22Rv1 (cell line): ENCODE results near the gene KLHL25.
"Not testable (repeated sequence)": the region's sequence is repeated elsewhere in the genome, so short reads cannot be mapped to it uniquely, and the experiment has no call there.

Experiments
- H3K27ac ChIP-seq: fragments of 450-650 bp; 2 replicates; pipeline ENCODE4 v1.5.1; 2017
- CTCF ChIP-seq: fragments of 450-650 bp; IDR thresholded peaks from 2 replicates; pipeline ENCODE4 v1.5.1; 2017; ENCODE audit warnings: mild to moderate bottlenecking
- ZFX ChIP-seq: fragments of 450-650 bp; IDR thresholded peaks from 2 replicates; pipeline ENCODE4 v1.6.1; 2017; ENCODE audit warnings: antibody characterized with exemption, borderline replicate concordance

Gene KLHL25

GRCh38 chr15:85804481-85805170, 9.9 kb upstream of the KLHL25 start:
- no peak overlapping the region for H3K27ac ChIP-seq
- no peak for TF ChIP-seq CTCF
- no peak for TF ChIP-seq ZFX

GRCh38 chr15:85802617-85803016, 7.9 kb upstream of the KLHL25 start:
- TF ChIP-seq CTCF = peak; percentile 28; the same call in 1 of the 2 replicates
- H3K27ac ChIP-seq = not testable (repeated sequence)

- TF ChIP-seq ZFX (no peak), CTCF (peak; percentile 64)
Observed at GRCh38 chr15:85800478-85801123, 5.9 kb upstream of the KLHL25 start.

GRCh38 chr15:85796371-85796770, 1.6 kb upstream of the KLHL25 start:
- not testable (repeated sequence) for H3K27ac ChIP-seq

More at GRCh38 chr15:85800478-85801123, 5.9 kb upstream of the KLHL25 start:
- H3K27ac ChIP-seq = no peak overlapping the region

- H3K27ac ChIP-seq = no peak overlapping the region
- TF ChIP-seq ZFX (no peak), CTCF (no peak)
Observed at GRCh38 chr15:85795337-85796305, 896 bp upstream of the KLHL25 start.

GRCh38 chr15:85793641-85794597, 806 bp downstream of the KLHL25 start:
- TF ChIP-seq CTCF = no peak
- TF ChIP-seq ZFX = no peak
- H3K27ac ChIP-seq = peak overlapping the region; percentile 71
